Activated CD4-positive, alpha-beta T cell treated with anti-CD3 and anti-CD28 coated beads for 4 hours (primary cell): ENCODE data around the gene AGO3.
A peak's percentile ranks its signal among the peaks of the same experiment; 100 is the strongest.
"Not testable (repeated sequence)": the region's sequence is repeated elsewhere in the genome, so short reads cannot be mapped to it uniquely, and the experiment has no call there.

Experiments
- DNase-seq, 2 donors: peaks; one replicate each; pipeline ENCODE4 v3.0.0-alpha.2; 2020

Gene AGO3

GRCh38 chr1:35930593-35931445 is at the start of gene AGO3:
Gene AGO3 (plus strand): TSS chr1:35931105. CDS start chr1:35931427, 322 bp downstream.
- peak; percentile 78 to 87 for DNase-seq

- DNase-seq: no peak
These were observed 49.0 kb upstream of the AGO3 start for GRCh38 chr1:35881850-35882273.

DNA sequence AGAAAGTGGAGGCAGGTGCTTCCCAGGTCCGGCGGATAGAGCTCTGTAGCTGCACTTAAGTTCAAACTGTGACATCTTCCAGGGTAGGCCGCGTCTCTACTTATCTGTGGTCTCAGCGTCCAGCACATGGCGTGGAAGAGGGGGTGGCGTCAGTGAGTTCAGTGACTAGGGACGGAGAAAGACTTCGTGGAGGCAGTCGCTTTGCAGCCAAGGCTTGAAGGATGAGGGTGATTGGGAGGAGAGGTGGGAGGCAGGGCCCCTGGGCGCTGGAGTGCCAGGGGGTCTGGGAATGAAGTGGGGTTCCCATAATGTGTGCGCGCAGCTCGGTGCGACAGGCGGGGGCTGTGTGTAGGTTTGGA is 48.3 kb upstream of the AGO3 start:
- no peak for DNase-seq

- peak; percentile 96 to 97 for DNase-seq
These were observed 47.8 kb upstream of the AGO3 start, which contains the start of gene AGO1 for GRCh38 chr1:35882945-35883634. Gene AGO1 (plus strand): TSS chr1:35883209. CDS start chr1:35883422, 213 bp downstream.

- DNase-seq: peak; percentile 49 to 56
These were observed 47.2 kb upstream of the AGO3 start for GRCh38 chr1:35883635-35884101.

DNA sequence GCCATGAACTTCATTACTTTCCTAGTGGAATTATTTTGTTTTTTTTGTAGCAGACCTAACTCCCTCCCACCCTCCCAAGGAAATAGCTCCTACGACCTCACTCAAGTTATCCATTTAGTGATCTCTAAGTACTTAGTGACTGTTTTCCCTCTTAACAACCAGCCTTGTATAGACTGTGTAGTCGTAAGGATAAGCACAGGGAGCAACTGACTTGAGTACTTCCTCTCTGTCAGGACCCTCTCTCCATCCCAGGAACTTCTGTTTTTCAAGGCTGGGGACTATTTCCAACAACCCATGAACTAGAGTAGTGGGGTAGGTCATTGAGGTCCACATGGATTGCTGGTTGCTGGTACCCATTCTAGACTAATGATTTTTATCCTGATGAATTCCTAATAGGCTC is 46.0 kb upstream of the AGO3 start:
- no peak for DNase-seq

DNA sequence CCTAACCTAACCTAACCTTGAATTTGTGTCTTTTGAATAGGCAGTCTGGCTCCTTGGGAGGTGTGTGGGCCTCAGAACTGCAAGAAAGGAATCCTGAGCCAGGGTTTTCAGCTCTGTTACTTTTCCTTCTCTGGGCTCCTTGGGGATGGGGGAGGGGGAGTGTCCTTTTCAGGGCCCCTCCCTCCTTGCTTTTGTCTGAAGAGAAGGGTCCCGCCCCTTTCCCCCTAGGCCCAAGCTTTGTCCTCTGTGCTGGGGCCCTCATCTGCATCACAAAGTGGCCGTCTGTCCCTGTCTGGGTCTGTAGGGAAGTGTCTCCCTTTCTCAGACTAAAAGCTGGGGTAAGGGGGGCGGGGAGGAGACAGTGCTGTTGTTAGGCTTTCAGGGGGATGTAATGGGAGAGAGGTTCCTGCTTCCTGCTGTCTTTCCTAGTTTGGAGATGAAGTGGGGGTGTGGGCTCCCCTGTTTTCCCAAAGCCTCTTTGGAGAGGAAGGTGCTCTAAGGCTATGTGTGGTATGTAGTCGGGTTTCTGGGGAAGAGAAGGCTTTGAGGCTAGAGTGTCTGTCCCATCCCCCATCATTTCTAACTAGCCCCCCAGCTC is 44.8 kb upstream of the AGO3 start:
- DNase-seq: no peak

DNA sequence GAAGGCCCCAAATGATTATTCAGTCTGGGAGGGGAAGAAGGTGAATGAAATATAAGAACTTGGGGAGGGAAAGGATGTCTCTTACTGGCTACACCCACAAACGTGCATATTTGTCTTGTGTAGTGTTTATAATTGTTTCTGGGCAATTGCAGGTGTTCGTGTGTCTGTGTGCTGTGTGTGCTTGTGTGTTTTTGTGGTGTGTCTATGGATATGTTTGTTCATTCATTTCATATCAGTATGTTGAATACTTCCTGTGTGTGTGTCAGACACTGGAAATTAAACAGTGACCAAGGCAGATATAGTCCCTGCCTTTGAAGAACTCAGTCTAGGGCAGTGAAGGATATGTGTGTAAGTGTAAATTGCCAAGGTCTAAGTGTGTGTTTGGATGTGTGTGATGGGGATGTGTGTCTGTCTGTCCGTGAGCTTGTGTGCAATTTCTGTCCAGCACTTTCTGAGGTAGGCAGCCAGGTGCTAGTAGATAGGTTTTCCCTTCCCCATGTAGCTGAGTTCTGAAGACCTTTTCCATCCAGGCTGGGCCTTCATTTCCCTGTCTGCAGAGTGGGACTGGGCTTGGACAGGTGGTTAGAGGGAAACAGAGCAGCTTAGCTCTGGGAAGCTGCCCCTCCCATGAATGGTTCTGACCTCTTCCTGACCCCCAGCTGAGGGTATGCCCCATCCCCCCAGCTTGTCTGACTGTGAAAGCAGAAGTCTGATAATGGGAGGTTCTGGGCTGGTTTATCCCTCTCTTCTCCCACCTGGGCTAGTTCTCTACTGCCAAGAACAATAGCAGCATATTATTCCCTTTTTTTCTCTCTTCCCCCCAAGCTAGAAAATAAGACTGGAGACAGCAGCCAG is 44.1 kb upstream of the AGO3 start:
- no peak for DNase-seq

DNA sequence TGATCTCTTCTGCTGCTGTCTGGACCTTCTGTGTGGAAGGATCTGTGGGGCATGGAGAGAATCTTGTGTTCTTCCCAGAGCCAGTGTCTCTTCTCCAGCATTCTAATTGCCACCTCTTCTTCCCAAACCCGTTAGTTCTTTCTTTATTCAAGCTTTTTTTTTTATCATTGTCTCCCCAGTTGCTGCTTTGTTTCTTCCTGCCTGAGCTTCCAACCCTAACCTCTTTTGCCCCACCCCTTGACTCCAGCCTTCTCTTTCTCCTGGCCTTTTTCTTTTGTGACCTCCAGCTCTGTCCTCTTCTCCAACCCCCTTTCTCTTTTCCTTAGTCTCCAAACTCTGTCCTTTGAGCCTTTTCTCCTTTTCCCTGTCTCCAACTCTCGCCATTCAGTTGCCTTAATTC is 43.4 kb upstream of the AGO3 start:
- no peak for DNase-seq

DNA sequence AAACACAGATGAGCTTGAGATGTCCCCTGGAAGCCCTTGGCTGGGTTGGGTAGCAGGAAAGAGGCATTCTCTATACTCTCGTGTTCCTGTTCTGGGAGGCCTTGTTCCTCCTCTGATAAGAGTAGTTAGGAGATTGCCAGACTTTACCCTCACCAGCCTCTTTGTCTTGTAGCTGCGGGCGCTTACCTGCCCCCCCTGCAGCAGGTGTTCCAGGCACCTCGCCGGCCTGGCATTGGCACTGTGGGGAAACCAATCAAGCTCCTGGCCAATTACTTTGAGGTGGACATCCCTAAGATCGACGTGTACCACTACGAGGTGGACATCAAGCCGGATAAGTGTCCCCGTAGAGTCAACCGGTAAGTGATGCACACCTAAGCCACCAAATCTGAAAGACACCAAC is 42.6 kb upstream of the AGO3 start:
- DNase-seq: no peak

- not testable (repeated sequence) for DNase-seq
These were observed 41.9 kb upstream of the AGO3 start for GRCh38 chr1:35888981-35889380.

GRCh38 chr1:35893051-35893879 is 37.6 kb upstream of the AGO3 start:
- DNase-seq: no peak

DNA sequence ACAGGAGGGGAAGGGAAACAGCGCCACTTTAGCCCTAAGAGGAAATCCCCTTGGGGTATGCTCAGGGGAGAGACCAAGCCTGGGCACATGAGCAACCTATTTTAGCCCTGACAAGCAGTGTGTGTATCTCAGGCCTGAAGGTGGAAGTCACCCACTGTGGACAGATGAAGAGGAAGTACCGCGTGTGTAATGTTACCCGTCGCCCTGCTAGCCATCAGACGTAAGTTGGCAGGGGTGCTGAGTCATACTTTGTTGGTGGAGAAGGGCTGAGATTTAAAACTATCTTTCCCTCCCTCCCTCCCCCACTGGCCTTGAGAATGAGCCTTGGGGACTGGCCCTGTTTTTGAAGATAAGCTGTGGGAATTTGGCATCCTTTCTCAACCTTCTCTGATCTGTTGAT is 36.7 kb upstream of the AGO3 start:
- DNase-seq: no peak

- DNase-seq: no peak
These were observed 36.2 kb upstream of the AGO3 start for GRCh38 chr1:35894656-35895055.

GRCh38 chr1:35899941-35900340 is 31.0 kb upstream of the AGO3 start:
- no peak for DNase-seq

GRCh38 chr1:35901235-35901634 is 29.7 kb upstream of the AGO3 start:
- DNase-seq: no peak

DNA sequence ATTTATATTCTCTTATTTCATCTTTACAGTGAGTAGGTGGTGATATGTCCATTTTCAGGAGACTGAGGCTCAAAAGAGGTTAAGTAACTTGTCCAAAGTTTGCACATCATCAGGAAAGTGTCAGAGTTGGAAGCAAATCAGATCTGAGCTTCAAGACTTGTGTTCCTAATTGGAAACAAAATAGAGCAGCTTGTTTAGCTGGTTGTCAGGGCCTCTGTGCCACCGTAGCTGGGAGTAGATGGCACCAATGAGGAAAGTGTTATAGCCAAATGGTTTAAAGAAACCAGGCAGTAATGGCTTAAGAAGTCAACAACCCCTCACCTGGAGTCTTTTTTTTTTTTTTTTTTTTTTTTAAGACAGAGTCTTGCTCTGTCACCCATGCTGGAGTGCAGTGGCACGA is 28.2 kb upstream of the AGO3 start:
- DNase-seq: no peak

- DNase-seq: no peak
These were observed 16.2 kb upstream of the AGO3 start for GRCh38 chr1:35914717-35915116.

- no peak for DNase-seq
These were observed 15.2 kb upstream of the AGO3 start for GRCh38 chr1:35915693-35916092.

DNA sequence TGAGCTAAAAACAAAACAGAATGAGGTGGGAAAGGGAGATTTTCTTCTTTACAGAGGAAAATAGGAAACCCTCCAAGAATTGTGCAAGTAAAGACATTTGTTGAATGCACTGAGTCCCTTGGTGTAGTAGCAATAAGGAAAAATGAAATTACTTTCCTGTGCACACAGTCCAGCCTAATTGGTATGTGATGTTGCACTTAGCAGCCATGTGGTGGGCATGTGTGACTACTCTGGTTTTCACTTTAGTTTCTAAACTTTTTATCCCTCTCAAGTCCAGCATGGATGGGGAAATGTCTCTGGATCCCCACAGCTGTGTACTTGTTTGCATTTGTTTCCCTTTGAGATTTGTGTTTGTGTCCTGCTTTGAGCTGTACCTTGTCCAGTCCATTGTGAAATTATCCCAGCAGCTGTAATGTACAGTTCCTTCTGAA is 7.1 kb upstream of the AGO3 start:
- DNase-seq: no peak

GRCh38 chr1:35924838-35925237 is 6.1 kb upstream of the AGO3 start:
- no peak for DNase-seq

DNA sequence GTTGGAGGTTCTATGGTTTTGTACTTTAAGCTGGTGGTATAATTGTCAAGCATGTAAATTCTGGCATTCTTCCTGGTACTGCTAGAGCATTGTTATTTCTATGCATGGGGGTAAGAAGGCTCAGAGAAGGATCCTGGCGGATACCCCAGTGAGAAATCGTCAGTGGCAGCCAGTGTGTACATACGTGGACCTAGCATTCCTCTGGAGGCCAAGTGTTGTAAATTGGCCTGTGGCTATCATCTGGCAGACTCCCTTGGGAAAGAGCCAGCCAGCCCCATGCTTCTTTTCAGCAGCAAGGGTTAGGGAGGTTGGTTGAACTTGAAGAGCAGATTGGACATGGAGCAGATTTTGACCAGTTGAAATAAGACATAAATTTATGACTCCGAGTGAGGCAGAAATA is 5.2 kb upstream of the AGO3 start:
- DNase-seq: no peak
